Lower leg skin (tissue), 3 donors: ENCODE measurements around the gene ALG6.

Experiments
- CTCF ChIP-seq, 3 donors: fragments of 450-650 bp; IDR thresholded peaks; one replicate each; pipeline ENCODE4 v1.5.1; 2016; ENCODE audit warnings: antibody characterized with exemption in 3 of 3, mild to moderate bottlenecking in 3 of 3, moderate library complexity in 2 of 3
- POLR2A ChIP-seq, 2 donors: fragments of 450-650 bp; IDR thresholded peaks; one replicate each; pipeline ENCODE4 v1.6.1; 2016 to 2017; ENCODE audit warnings: antibody characterized with exemption in 2 of 2, mild to moderate bottlenecking in 1 of 2, moderate library complexity in 1 of 2

- TF ChIP-seq POLR2A (IDR thresholded peaks at IDR 0.05) (no peak), CTCF (IDR thresholded peaks at IDR 0.05) (no peak)
Observed at GRCh38 chr1:63319046-63320021, 48.1 kb upstream of the ALG6 start.
